ENCODE measurements around the gene HS6ST3. TPM values are rescaled to one million over a fixed set of nuclear protein-coding genes. Genes with fewer than 3 reads are reported as not detected.

The HS6ST3 gene
- total RNA-seq, 4 donors from 2014 or later: 0.04 to 0.59 (median 0.57) TPM; not detected in 1

DNA sequence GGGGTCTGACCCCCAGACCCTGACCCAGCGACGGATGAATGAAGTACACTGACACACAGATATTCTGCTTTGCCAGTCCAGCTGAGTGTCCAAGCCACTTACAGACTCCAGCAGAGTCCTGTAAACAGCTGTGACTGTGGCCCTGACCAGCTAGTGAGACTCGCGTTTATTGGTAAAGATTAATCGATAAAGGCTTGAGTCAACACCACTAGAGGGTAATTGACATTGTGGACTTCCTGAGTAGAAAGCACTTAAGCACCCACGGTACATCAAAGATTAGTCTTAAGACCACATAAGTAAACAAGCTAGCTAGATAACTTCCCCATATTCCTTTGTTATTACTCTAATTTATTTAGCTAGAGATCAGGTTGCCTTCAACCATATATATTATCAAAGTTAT, 758.4 kb downstream of the HS6ST3 start:
- no peaks in the 10 kb centered on the region for H3K9me3 ChIP-seq
- H3K27me3 ChIP-seq: no peaks in the 10 kb centered on the region
- DNase-seq: no peak
- intact Hi-C loops (cut with DNase I): no loop called here
- H3K27ac ChIP-seq: no peak overlapping the region
- no peaks in the 10 kb centered on the region for H3K4me1 ChIP-seq
- WGBS, 2 donors: 50 to 65% methylated on average over 4 to 6 of the region's 6 CpGs
- H3K4me3 ChIP-seq: no peak overlapping the region
- H3K36me3 ChIP-seq: no peaks in the 10 kb centered on the region
- TF ChIP-seq CTCF (IDR thresholded peaks at IDR 0.05) (no peak), POLR2A (IDR thresholded peaks at IDR 0.05) (no peak)

- Histone ChIP-seq H3K27ac (no peak overlapping the region), H3K27me3 (no peaks in the 10 kb centered on the region), H3K36me3 (no peaks in the 10 kb centered on the region), H3K4me1 (no peaks in the 10 kb centered on the region), H3K4me3 (no peak overlapping the region), H3K9me3 (no peaks in the 10 kb centered on the region)
- DNase-seq: no peak
- intact Hi-C loops (cut with DNase I): no loop called here
- 63 to 75% methylated on average over 5 of the region's 5 CpGs for WGBS, 2 donors
- TF ChIP-seq POLR2A (IDR thresholded peaks at IDR 0.05) (no peak), CTCF (IDR thresholded peaks at IDR 0.05) (no peak)
Observed at GRCh38 chr13:96849091-96849490, 759.2 kb downstream of the HS6ST3 start.

GRCh38 chr13:96850538-96851145, 760.7 kb downstream of the HS6ST3 start:
- H3K4me1 ChIP-seq: no peaks in the 10 kb centered on the region
- intact Hi-C loops (cut with DNase I): no loop called here
- no peaks in the 10 kb centered on the region for H3K27me3 ChIP-seq
- H3K36me3 ChIP-seq: no peaks in the 10 kb centered on the region
- TF ChIP-seq CTCF (IDR thresholded peaks at IDR 0.05): no peak
- no peak for TF ChIP-seq POLR2A (IDR thresholded peaks at IDR 0.05)
- no peak for DNase-seq
- 80 to 84% methylated on average over 7 to 10 of the region's 10 CpGs for WGBS, 2 donors
- H3K9me3 ChIP-seq: no peaks in the 10 kb centered on the region
- no peak overlapping the region for H3K4me3 ChIP-seq
- no peak overlapping the region for H3K27ac ChIP-seq

DNA sequence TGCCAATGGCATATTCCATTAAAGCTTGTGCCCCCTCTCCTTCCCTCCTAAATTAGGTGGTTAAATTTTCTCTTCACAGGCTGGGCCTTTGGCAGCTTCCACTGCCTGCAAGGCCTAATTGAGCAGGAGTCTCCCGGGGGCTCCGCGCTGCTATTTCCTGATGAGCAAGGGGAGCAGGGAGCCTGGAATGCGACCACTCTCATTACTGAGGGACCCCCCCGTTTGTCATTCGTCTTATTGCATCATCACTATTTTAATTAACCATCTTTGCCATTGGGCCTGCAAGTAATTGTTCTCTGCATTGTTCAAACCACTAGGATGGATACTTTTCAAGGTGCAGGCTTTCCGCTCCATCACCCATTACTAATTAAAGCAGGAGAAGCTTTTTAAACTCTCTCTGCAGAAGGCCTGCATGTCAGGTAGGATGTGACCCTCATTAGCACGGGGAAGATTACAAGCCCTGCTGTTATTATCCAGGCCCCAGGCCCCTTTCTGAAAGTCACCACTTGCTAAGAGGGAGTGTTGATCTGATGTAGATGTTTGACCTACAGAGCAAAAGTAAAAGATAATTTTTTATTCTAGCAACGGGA, 762.0 kb downstream of the HS6ST3 start:
- intact Hi-C loops (cut with DNase I): no loop called here
- Histone ChIP-seq H3K36me3 (no peaks in the 10 kb centered on the region), H3K4me3 (no peak overlapping the region), H3K27me3 (no peaks in the 10 kb centered on the region), H3K4me1 (no peaks in the 10 kb centered on the region), H3K27ac (no peak overlapping the region), H3K9me3 (no peaks in the 10 kb centered on the region)
- WGBS, 2 donors: 70 to 79% methylated on average over 9 of the region's 9 CpGs
- TF ChIP-seq POLR2A (IDR thresholded peaks at IDR 0.05) (no peak), CTCF (IDR thresholded peaks at IDR 0.05) (no peak)
- DNase-seq: no peak

- H3K27ac ChIP-seq: no peak overlapping the region
- intact Hi-C loops (cut with DNase I): no loop called here
- 90 to 94% methylated on average over 1 of the region's 1 CpG for WGBS, 2 donors
- H3K27me3 ChIP-seq: no peaks in the 10 kb centered on the region
- no peak overlapping the region for H3K4me3 ChIP-seq
- no peak for DNase-seq
- H3K4me1 ChIP-seq: no peaks in the 10 kb centered on the region
- no peaks in the 10 kb centered on the region for H3K36me3 ChIP-seq
- TF ChIP-seq POLR2A (IDR thresholded peaks at IDR 0.05) (no peak), CTCF (IDR thresholded peaks at IDR 0.05) (no peak)
- no peaks in the 10 kb centered on the region for H3K9me3 ChIP-seq
Observed at GRCh38 chr13:96858133-96858826, 768.4 kb downstream of the HS6ST3 start.
